ENCODE data around the gene TMEM94. TPM values are rescaled to one million over a fixed set of nuclear protein-coding genes. Genes with fewer than 3 reads are reported as not detected.

The TMEM94 gene
- total and polyA plus RNA-seq, 12 donors = 25.6 to 66.7 (median 41.3) TPM

DNA sequence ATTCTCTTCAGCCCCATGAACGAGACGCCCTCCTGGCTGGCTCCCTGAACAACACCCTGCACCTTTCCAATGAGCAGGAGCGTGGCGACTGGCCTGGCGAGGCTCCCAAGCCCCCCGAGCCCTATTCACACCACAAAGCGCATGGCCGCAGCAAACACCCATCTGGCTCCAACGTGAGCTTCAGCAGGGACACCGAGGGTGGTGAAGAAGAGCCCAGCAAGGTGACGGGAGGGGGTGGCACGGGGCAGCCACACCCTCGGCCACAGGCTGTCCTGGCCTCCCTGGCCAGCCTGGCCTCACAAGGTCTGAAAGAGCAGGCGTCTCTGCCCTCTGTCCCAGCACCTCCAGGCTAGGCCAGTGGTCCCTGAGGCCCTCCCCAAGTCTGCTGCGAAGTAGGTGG, 35.2 kb downstream of the TMEM94 start:
- TF ChIP-seq, protein P1, sequence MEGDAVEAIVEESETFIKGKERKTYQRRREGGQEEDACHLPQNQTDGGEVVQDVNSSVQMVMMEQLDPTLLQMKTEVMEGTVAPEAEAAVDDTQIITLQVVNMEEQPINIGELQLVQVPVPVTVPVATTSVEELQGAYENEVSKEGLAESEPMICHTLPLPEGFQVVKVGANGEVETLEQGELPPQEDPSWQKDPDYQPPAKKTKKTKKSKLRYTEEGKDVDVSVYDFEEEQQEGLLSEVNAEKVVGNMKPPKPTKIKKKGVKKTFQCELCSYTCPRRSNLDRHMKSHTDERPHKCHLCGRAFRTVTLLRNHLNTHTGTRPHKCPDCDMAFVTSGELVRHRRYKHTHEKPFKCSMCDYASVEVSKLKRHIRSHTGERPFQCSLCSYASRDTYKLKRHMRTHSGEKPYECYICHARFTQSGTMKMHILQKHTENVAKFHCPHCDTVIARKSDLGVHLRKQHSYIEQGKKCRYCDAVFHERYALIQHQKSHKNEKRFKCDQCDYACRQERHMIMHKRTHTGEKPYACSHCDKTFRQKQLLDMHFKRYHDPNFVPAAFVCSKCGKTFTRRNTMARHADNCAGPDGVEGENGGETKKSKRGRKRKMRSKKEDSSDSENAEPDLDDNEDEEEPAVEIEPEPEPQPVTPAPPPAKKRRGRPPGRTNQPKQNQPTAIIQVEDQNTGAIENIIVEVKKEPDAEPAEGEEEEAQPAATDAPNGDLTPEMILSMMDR (IDR thresholded peaks at IDR 0.05) = no peak
- Histone ChIP-seq H3K4me3 (no peak overlapping the region), H3K4me1 (peaks cover 18 to 46% (median 40%) of the 10 kb centered on the region in 9 donors), H3K27me3 (no peaks in the 10 kb centered on the region), H3K36me3 (peaks cover 0 to 75% (median 37%) of the 10 kb centered on the region in 9 donors), H3K27ac (peak overlapping the region in 2 of 10 donors; percentile 69 to 80), H3K9me3 (no peaks in the 10 kb centered on the region)
- intact Hi-C loops (cut with DNase I) = no loop called here
- no peak for DNase-seq
- 94% methylated on average over 15 of the region's 15 CpGs for WGBS, 2 donors
- no peak for ATAC-seq

DNA sequence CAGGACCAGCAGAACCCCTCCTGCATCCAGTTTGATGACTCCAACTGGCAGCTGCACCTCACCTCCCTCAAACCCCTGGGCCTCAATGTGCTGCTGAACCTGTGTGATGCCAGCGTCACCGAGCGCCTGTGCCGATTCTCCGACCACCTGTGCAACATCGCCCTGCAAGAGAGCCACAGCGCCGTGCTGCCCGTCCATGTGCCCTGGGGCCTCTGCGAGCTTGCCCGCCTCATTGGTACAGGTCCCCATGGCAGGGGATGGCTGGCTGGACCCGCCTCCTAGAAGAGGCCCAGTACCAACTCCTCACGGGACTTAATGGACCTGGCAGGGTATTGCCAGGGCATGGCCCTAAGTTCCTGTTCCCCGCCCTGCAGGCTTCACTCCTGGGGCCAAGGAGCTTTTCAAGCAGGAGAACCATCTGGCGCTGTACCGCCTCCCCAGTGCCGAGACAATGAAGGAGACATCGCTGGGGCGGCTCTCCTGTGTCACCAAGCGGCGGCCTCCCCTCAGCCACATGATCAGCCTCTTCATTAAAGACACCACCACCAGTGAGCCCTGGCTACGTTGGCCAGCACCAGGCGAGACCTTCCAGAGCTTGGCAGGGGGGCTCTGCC, 36.2 kb downstream of the TMEM94 start:
- no peak overlapping the region for H3K4me3 ChIP-seq
- intact Hi-C loops (cut with DNase I) = no loop called here
- no peak for ATAC-seq
- peaks cover 11 to 38% (median 30%) of the 10 kb centered on the region in 9 donors for H3K4me1 ChIP-seq
- H3K27me3 ChIP-seq = no peaks in the 10 kb centered on the region
- 90% methylated on average over 23 of the region's 23 CpGs for WGBS, 2 donors
- H3K27ac ChIP-seq = no peak overlapping the region
- TF ChIP-seq, protein P1 (IDR thresholded peaks at IDR 0.05) = no peak
- peak in 1 of 2 donors; percentile 13 for DNase-seq
- no peaks in the 10 kb centered on the region for H3K9me3 ChIP-seq
- peaks cover 0 to 85% (median 37%) of the 10 kb centered on the region in 9 donors for H3K36me3 ChIP-seq

GRCh38 chr17:75493476-75494129, 37.2 kb downstream of the TMEM94 start:
- Histone ChIP-seq H3K4me1 (peaks cover 9 to 38% (median 29%) of the 10 kb centered on the region in 9 donors), H3K27me3 (no peaks in the 10 kb centered on the region), H3K9me3 (no peaks in the 10 kb centered on the region), H3K36me3 (peaks cover 0 to 94% (median 37%) of the 10 kb centered on the region in 9 donors), H3K4me3 (no peak overlapping the region), H3K27ac (no peak overlapping the region)
- ATAC-seq (no peak), DNase-seq (no peak)
- WGBS, 2 donors = 95 to 96% methylated on average over 23 of the region's 23 CpGs
- TF ChIP-seq, protein P1 (IDR thresholded peaks at IDR 0.05) = no peak
- intact Hi-C loops (cut with DNase I) = no loop called here

- TF ChIP-seq, protein P1 (IDR thresholded peaks at IDR 0.05) = no peak
- intact Hi-C loops (cut with DNase I) = no loop called here
- no peak for DNase-seq
- Histone ChIP-seq H3K4me1 (peaks cover 10 to 38% (median 25%) of the 10 kb centered on the region in 9 donors), H3K4me3 (no peak overlapping the region), H3K27ac (no peak overlapping the region), H3K36me3 (peaks cover 0 to 97% (median 37%) of the 10 kb centered on the region in 9 donors), H3K27me3 (no peaks in the 10 kb centered on the region), H3K9me3 (no peaks in the 10 kb centered on the region)
- ATAC-seq = no peak
- WGBS, 2 donors = 88% methylated on average over 14 of the region's 14 CpGs
Measured at GRCh38 chr17:75494326-75494877, 38.0 kb downstream of the TMEM94 start.
